Activated T-cell treated with anti-CD3 and anti-CD28 coated beads, Interleukin-2, amount 50 U/mL, for 48 hours (primary cell): ENCODE data around the gene SPC24.
A peak's percentile ranks its signal among the peaks of the same experiment; 100 is the strongest.

Experiments
- DNase-seq, 2 experiments: peaks; one replicate each; pipeline ENCODE4 v3.0.0-alpha.2; 2020

The SPC24 gene

GRCh38 chr19:11155373-11156120 lies at the start of gene SPC24:
Gene SPC24, minus strand, starts transcription at chr19:11155782. Its CDS starts 6 bp downstream, at chr19:11155776.
- DNase-seq = peak; percentile 94 to 95

- DNase-seq = no peak
These were observed 49.4 kb upstream of the SPC24 start for GRCh38 chr19:11204943-11205349.

DNA sequence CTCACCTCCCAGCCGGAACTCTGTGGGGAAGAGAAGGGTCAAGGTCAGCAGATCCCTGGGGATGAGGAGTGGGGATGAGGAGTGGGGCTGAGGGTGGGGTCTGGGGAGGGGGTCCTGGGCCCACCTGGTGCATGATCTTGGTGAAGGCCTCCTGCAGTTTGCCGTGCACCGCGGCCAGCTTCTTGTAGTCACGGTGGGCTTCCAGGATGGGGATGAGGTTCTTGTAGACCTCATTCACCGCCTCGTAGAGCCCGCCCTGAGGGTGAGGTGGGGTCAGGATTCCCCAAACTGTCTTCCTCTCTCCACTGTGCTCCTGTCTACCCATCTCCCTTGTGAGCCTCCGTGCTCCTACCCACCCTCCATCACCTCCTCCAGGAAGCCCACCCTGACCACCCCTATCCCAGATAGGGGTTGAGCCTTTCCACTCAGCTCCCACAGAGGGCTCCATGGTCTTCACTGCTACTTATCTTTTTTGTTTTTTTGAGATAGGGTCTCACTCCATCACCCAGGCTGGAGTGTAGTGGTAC lies 48.6 kb upstream of the SPC24 start:
- no peak for DNase-seq

DNA sequence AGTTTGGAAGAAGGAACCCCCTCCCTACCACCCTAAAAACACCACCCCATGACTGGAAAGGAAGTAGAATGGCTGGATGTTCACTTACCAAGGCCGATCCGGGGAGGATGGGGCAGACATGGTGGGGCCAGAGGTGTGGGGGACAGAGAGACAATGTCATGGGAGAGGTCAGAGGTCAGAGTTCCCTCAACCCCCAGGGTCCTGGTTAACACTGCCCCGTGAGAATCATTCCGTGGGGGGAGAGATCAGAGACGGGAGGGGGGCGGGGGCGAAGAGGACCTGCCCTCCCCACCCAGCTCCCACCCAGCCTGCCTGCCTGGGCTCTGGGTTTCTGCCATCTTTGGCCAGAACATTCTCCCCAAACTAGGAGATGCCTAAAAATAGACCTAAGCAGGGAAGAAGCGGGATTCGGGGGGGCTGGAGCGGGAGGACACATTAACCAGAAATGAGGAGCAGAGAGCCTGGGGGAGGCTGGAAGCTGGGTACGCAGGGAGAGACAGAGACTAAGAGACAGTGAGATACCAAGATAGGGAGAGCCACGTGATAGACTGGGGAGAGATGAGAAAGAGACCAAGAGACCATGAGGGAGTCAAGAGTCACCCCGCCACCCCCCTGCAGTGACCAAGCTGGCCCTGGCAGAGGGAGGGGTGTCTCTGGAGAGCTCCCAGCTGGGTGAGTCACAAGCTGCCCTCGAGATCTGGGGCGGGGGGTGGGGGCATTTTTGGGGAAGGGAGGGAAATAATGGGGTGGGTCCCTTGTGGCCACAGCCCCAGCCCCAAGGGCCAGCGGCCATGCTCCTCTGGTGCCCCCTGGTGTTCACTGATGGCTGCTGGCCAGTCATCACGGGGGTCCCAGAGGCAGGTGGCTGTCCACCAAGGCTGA lies 47.9 kb upstream of the SPC24 start:
- peak; percentile 51 to 56 for DNase-seq

GRCh38 chr19:11202488-11203193 lies 47.1 kb upstream of the SPC24 start:
- no peak for DNase-seq

DNA sequence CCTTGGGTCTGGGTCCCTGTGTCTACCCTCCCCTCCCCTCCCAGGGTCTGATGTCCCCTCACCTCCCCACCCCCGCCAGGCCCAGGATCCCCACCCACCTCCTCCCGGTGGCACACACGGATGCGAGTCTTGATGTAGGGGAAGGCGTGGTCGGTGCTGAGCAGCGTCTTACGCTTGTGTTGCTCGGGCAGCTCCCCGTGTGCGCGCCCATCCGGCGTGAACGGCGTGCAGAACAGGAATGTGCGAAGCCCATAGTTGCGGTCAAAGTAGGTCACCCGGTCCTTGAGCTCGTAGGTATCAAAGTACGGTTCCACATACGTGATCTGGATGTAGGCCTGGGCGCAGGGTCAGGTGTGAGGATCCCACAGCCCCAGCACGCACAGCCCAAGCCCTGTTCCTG lies 46.2 kb upstream of the SPC24 start:
- DNase-seq = no peak

DNA sequence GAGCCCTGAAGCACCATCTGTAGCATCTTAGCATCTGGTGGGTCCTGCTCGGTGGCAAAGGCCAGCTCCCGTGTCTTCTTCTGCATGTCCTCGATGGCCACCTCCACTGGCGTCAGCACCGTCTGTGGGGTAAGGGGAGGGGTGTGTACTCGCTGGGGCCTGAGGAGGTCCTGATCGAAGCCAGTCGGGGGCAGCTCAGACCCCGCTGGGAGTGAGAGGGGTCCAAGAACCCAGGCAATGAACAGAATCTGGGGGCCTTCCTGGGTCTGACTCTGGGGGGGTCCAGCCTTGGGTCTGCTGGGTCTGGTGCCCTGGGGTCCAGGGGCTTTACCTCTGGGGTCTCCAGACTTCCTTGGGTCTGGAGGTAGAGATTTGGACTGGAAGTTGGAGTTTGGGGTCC lies 45.3 kb upstream of the SPC24 start:
- no peak for DNase-seq

DNA sequence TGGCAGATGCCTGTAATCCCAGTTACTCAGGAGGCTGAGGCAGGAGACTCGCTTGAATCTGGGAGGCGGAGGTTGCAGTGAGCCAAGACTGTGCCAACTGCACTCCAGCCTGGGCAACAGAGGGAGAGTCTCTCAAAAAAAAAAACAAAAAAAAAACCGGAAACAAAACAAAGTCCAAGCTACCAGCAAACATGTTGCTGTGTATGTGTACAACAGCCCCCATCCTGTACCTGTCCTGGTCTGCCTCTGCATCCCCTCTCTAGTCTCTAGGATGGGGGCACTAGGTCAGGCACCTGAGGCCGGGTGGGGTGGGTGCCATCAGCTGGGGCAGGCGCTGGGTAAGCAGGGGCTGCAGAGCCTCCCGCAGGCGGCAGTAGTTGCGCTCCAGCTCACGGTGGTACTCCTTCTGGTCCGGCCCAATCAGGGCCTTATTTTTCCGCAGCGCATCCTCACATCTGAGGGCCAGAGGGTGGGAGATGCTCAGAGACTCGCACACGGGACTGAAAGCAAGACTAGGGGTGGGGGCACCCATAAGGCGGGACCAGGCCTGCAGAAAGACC lies 44.5 kb upstream of the SPC24 start:
- DNase-seq = no peak

DNA sequence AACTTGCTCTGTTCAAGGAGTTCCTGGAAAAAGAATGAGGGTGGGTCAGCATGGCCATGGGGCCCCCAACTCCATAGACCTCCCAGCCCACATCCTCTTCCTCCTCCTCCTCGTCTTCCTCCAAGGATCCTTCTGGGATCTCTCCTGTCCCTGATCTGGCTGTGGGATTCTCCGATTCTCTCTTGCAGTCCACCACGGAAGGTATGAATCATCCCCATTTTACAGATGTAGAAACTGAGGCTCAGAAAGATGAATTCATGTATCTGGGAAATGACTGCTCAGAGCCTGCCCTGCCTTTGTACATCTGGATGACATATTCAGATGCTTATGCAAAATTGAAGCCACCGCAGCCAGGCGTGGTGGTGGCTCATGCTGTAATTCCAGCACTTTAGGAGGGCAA lies 43.9 kb upstream of the SPC24 start:
- no peak for DNase-seq

DNA sequence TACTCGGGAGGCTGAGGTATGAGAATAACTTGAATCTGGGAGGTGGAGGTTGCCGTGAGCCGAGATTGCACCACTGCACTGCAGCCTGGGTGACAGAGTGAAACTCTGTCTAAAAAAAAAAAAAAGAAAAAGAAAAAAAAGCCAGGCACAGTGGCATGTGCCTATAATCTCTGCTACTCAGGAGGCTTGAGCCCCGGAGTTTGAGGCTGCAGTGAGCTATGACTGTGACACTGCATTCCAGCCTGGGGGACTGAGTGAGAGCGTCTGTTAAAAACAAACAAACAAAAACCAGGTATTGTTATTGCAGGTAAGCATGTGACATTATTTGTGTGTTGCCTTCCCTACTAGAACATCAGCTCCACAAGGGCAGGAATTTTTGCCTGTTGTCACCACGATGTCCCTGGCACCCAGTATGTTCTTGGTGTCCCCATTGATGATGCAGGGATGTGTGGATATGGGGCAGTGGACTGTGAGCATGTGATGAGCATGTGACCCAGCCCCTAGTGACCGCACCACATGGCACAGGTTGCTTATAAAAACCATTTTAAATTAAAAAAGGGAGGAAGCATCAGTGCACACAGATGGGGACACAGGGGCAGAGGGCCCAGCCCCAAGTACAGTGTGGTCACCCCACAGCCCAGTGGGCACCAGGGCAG lies 43.3 kb upstream of the SPC24 start:
- DNase-seq = no peak

- DNase-seq = no peak
These were observed 42.6 kb upstream of the SPC24 start for GRCh38 chr19:11198175-11198534.

GRCh38 chr19:11197291-11198174 lies 42.0 kb upstream of the SPC24 start, which contains the start of gene KANK2:
Gene KANK2, minus strand, starts transcription at chr19:11197545. Its CDS starts 3,034 bp downstream, at chr19:11194511.
- DNase-seq = peak; percentile 84 to 88

DNA sequence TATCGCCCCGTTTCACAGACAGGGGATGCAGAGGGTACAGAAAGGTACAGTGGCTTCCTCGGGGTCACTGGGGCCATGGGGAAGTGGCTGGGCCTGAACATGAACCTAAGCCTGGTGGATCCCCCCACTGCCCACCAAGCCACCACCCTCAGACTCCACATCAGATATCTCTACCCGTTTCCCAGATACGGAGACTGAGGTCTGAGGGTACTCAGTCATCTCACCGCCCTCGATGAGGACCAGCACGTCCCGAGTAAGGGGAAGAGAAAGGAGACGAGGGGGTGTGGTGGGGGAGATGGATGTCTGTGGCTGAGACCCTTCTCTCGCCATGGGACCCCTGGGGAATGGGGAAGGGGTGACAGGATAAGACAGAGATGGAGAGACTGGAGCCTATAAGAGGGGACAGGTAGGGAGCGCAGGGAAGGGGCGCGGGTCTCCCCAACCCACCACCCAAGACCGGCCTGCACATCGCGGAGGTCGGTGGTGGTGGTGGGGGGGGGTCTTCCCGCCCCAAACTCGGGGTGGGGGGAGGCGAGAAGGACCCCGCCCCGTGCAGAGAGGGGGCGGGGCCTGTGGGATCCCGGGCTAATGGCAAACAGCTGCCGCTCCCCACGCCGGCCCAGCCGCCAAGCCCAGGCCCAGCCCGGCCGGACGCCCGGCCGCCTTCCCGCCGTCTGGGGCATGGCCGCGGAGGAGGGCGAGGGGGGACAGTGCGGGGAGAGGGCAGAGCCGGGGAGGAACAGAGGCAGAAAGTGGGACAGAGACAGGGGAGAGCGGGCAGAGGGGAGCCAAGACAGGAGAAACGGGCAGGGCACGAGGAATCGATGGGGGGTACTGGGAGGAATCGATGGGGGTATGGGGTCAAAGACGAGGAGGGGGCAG lies 41.1 kb upstream of the SPC24 start:
- DNase-seq = no peak

DNA sequence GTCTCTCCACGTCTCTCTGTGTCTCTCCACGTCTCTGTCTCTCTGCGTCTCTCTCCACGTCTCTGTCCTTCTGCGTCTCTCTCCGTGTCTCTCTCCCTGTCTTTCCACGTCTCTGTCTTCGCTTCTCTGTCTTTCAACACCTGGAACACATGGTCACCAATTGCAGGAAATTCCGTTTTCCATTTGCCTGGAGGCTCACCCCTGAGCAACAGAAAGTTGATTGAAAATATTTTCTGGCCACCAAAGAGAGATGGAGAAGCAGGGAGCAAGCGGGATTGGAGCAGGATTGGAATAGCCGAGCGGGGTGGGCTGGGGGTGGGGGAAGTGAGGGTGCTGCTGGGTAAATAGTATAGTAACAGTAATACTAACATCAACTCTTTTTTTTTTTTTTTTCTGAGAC lies 40.1 kb upstream of the SPC24 start:
- DNase-seq = no peak

GRCh38 chr19:11194656-11195558 lies 39.3 kb upstream of the SPC24 start:
- no peak for DNase-seq

- no peak for DNase-seq
These were observed 38.6 kb upstream of the SPC24 start for GRCh38 chr19:11194173-11194572.

DNA sequence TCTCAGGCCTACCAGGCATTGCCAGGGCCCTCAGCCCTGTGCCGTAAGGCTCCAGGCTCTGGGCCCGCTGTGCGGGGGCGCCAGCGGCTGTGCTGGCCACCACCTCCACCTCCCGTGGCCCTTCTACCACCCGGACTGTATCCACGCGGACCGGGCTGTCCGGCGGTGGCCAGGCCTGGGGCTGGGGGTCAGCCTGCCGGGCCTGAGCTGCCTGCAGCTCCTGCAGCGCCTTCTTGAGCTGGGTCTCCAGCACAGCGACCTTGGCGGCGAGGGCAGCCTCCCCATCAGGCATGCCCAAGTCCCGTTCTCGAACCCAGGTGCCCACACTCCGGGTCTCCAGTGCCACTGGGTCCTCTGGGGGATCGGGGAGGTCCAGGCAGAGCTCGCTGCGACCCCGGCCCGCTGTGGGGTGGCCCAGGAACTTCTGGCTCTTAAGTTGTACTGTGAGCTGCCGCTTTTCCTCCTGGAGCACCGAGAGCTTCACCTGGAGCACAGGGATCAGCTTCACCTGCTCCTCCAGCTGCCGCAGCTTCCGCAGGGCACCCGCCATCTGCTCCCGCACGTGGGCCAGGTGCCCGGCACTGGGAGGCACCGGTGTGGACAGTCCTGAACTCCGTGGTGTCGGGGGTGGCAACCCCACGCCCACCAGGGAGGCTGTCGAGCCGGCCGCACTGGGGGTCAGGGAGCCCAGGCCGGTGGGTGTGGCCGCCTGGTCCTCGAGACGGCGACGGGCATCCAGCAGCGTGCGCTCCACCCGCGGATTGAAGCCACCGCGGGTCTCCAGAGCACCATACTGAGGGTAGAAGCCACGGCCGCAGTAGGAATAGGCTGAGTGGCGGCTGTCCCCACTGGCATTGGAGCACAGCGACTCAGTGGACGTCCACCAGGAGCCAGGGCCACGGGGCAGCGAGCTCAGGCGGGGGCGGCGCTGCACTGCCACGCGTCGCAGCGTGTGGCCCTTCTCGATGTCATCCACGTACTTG lies 37.7 kb upstream of the SPC24 start:
- no peak for DNase-seq

DNA sequence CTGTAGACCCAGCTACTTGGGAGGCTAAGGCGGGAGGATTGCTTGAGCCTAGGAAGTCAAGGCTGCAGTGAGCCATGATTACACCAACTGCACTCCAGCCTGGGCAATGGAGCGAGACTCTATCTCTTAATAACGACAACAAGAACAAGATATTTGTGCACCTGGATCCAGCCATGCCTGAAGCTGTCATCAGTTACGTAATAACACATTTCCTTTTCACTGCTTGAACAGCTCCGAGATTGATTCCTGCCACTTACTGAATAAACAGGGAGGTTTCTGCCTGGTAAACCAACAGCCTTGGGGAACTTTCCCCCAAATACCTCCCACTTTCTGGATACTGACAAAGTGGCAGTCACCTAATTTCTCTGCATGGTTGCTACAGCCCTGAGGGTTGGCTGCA lies 36.4 kb upstream of the SPC24 start:
- no peak for DNase-seq
